Stimulated activated CD8-positive, alpha-beta memory T cell treated with anti-CD3 and anti-CD28 coated beads, Interleukin-4, amount 100 ng/mL, for 48 hours (primary cell): ENCODE measurements around the gene DISC1.

Experiments
- DNase-seq: peaks from one replicate; pipeline ENCODE4 v3.0.0-alpha.2; 2020

The DISC1 gene

GRCh38 chr1:231674575-231674974 is 48.0 kb downstream of the DISC1 start:
- no peak for DNase-seq

GRCh38 chr1:231676487-231676886 is 49.9 kb downstream of the DISC1 start:
- no peak for DNase-seq

- no peak for DNase-seq
Measured at GRCh38 chr1:231677442-231677841, 50.9 kb downstream of the DISC1 start.

GRCh38 chr1:231678011-231678432 is 51.4 kb downstream of the DISC1 start:
- DNase-seq: no peak

- DNase-seq: no peak
Measured at GRCh38 chr1:231679109-231679508, 52.5 kb downstream of the DISC1 start.

- no peak for DNase-seq
Measured at GRCh38 chr1:231681006-231681405, 54.4 kb downstream of the DISC1 start.

- no peak for DNase-seq
Measured at GRCh38 chr1:231682779-231683178, 56.2 kb downstream of the DISC1 start.

GRCh38 chr1:231683439-231684165 is 57.0 kb downstream of the DISC1 start:
- no peak for DNase-seq

GRCh38 chr1:231684356-231685244 is 58.0 kb downstream of the DISC1 start:
- DNase-seq: no peak

GRCh38 chr1:231686384-231686783 is 59.8 kb downstream of the DISC1 start:
- DNase-seq: no peak

GRCh38 chr1:231688989-231689388 is 62.4 kb downstream of the DISC1 start:
- no peak for DNase-seq

GRCh38 chr1:231690059-231690458 is 63.5 kb downstream of the DISC1 start:
- DNase-seq: no peak

GRCh38 chr1:231691618-231692259 is 65.1 kb downstream of the DISC1 start:
- no peak for DNase-seq

- no peak for DNase-seq
Measured at GRCh38 chr1:231693361-231694074, 66.9 kb downstream of the DISC1 start.

- DNase-seq: no peak
Measured at GRCh38 chr1:231694075-231694431, 67.5 kb downstream of the DISC1 start.

GRCh38 chr1:231694465-231695077 is 68.0 kb downstream of the DISC1 start:
- DNase-seq: no peak

GRCh38 chr1:231695439-231696255 is 69.1 kb downstream of the DISC1 start:
- no peak for DNase-seq

- no peak for DNase-seq
Measured at GRCh38 chr1:231699784-231700183, 73.2 kb downstream of the DISC1 start.

GRCh38 chr1:231701306-231701705 is 74.7 kb downstream of the DISC1 start:
- no peak for DNase-seq

GRCh38 chr1:231702331-231702730 is 75.7 kb downstream of the DISC1 start:
- no peak for DNase-seq

GRCh38 chr1:231702804-231703203 is 76.2 kb downstream of the DISC1 start:
- no peak for DNase-seq
